ENCODE measurements around the gene ZNF524.
A peak's percentile ranks its signal among the peaks of the same experiment; 100 is the strongest.

ZNF524 gene

GRCh38 chr19:55597501-55597921 is 2.6 kb upstream of the ZNF524 start:
- H3K4me3 ChIP-seq (ENCODE audit: low read depth, low read length): no peak overlapping the region
- no peak for DNase-seq (ENCODE audit: low read depth)
- TF ChIP-seq CTCF (IDR thresholded peaks at IDR 0.05; ENCODE audit: control insufficient read depth, extremely low read depth, insufficient read depth): no peak

GRCh38 chr19:55598034-55598433 is 2.1 kb upstream of the ZNF524 start:
- DNase-seq (ENCODE audit: low read depth): no peak
- TF ChIP-seq CTCF (IDR thresholded peaks at IDR 0.05; ENCODE audit: control insufficient read depth, extremely low read depth, insufficient read depth): no peak
- H3K4me3 ChIP-seq (ENCODE audit: low read depth, low read length): no peak overlapping the region

GRCh38 chr19:55598719-55599467 is 1.2 kb upstream of the ZNF524 start:
- peak; percentile 89 for DNase-seq (ENCODE audit: low read depth)
- TF ChIP-seq CTCF (IDR thresholded peaks at IDR 0.05; ENCODE audit: control insufficient read depth, extremely low read depth, insufficient read depth): no peak
- H3K4me3 ChIP-seq (ENCODE audit: low read depth, low read length): peak overlapping the region; percentile 61

GRCh38 chr19:55599468-55599841 is 633 bp upstream of the ZNF524 start, which contains the start of gene FIZ1:
Gene FIZ1, minus strand, starts transcription at chr19:55599517. Its CDS starts 1,652 bp downstream, at chr19:55597865.
- no peak for TF ChIP-seq CTCF (IDR thresholded peaks at IDR 0.05; ENCODE audit: control insufficient read depth, extremely low read depth, insufficient read depth)
- H3K4me3 ChIP-seq (ENCODE audit: low read depth, low read length): peak within 1 kb of the TSS; percentile 61
- DNase-seq (ENCODE audit: low read depth): peak; percentile 95

- TF ChIP-seq CTCF (IDR thresholded peaks at IDR 0.05; ENCODE audit: control insufficient read depth, extremely low read depth, insufficient read depth): no peak
- peak overlapping the region; percentile 61 for H3K4me3 ChIP-seq (ENCODE audit: low read depth, low read length)
- DNase-seq (ENCODE audit: low read depth): no peak
These were observed 557 bp downstream of the ZNF524 start for GRCh38 chr19:55600662-55601028.

GRCh38 chr19:55601084-55601483 is 996 bp downstream of the ZNF524 start:
- peak overlapping the region; percentile 61 for H3K4me3 ChIP-seq (ENCODE audit: low read depth, low read length)
- TF ChIP-seq CTCF (IDR thresholded peaks at IDR 0.05; ENCODE audit: control insufficient read depth, extremely low read depth, insufficient read depth): no peak
- no peak for DNase-seq (ENCODE audit: low read depth)

Measured in LNCaP clone FGC (cell line).